ENCODE results near the gene ACSL1. TPM values are rescaled to one million over a fixed set of nuclear protein-coding genes. Genes with fewer than 3 reads are reported as not detected.
"Not testable (repeated sequence)": the region's sequence is repeated elsewhere in the genome, so short reads cannot be mapped to it uniquely, and the experiment has no call there.

ACSL1 gene
- total and polyA plus RNA-seq, 2 donors (not counting 3 experiments of a cell fraction or from before 2014, with no cell fraction given): 7.3 to 17.7 TPM

DNA sequence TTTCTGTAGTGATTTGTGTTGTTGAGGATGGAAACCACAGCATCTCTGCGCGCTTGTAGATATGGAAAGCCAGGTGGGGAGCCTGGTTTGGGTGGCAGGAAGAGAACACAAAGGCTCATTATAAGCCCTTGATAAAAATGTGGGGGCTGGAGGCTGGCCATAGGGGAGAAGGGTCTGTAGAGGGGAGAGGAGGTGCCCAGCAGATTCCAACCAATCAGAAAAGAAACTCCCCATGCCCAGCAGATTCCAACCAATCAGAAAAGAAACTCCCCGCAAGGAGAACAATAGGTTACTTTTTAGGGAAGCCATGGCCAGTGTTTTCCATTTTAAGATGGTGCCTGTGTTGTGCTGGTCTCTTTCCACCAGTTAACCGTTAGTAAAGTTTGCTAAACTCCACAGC lies 82.1 kb downstream of the ACSL1 start:
- dilution Hi-C loops (cut with MboI; ENCODE audit: extremely low pct_ligation_motif_present, low sequenced_read_pairs): no loop called here
- ChIA-PET POLR2A (no interaction called here), CTCF (interaction anchor here (1.0 to 1.4 kb wide), 3 partner anchors 76 to 478 kb away, joined by 3 read pairs; no protein-coding TSS in a partner anchor)
- DNase-seq (ENCODE audit: low read depth, low spot score) (no peak), FAIRE-seq (no peak)
- Histone ChIP-seq H4K20me1 (replicated peaks; ENCODE audit: control insufficient read depth, extremely low read depth, insufficient read depth, low read length) (no peaks in the 10 kb centered on the region), H3K4me3 (replicated peaks in 1 of 3; ENCODE audit: insufficient read depth in 1 of 3, low read depth in 1 of 3, low read length in 3 of 3) (no peak overlapping the region), H3K36me3 (ENCODE audit: control insufficient read depth in 2 of 2, extremely low read depth in 1 of 2, insufficient read depth in 2 of 2, low read length in 2 of 2) (no peaks in the 10 kb centered on the region), H3K4me1 (ENCODE audit: control insufficient read depth, extremely low read depth, insufficient read depth, low read length) (peaks cover 4% of the 10 kb centered on the region), H3K4me2 (ENCODE audit: insufficient read depth, low read length) (no peak overlapping the region), H3K27me3 (ENCODE audit: control insufficient read depth in 2 of 2, insufficient read depth in 2 of 2, low read length in 2 of 2) (no peaks in the 10 kb centered on the region), H3K79me2 (ENCODE audit: control insufficient read depth, insufficient read depth, low read length) (no peaks in the 10 kb centered on the region), H2AFZ (ENCODE audit: low read depth, low read length) (no peak overlapping the region), H3K9ac (replicated peaks; ENCODE audit: extremely low read depth, insufficient read depth, low read length) (no peak overlapping the region), H3K9me3 (replicated peaks; ENCODE audit: control insufficient read depth, insufficient read depth, low read length) (no peaks in the 10 kb centered on the region), H3K9me1 (replicated peaks; ENCODE audit: control insufficient read depth, extremely low read depth, insufficient read depth, low read length) (no peaks in the 10 kb centered on the region), H3K27ac (ENCODE audit: insufficient read depth, low read depth, low read length) (no peak overlapping the region)
- intact Hi-C loops (cut with micrococcal nuclease): loop anchor here (2.0 to 10.0 kb wide), 3 partner anchors 161 to 261 kb away; no protein-coding TSS in a partner anchor
- no TSS peak for BruUV-seq (replicated peaks)
- TF ChIP-seq FOS (IDR thresholded peaks at IDR 0.05; ENCODE audit: borderline replicate concordance, insufficient read depth, low read length) (no peak), EZH2 (IDR thresholded peaks at IDR 0.05; ENCODE audit: borderline replicate concordance, low read depth, low read length, severe bottlenecking) (no peak), JUN (IDR thresholded peaks at IDR 0.05; ENCODE audit: borderline replicate concordance, insufficient read depth, insufficient read length, low read depth) (no peak), GATA2 (IDR thresholded peaks at IDR 0.05; ENCODE audit: insufficient read depth, insufficient read length, low read depth, low read length) (no peak), POLR2AphosphoS5 (IDR thresholded peaks at IDR 0.05; ENCODE audit: insufficient read depth, low read depth, low read length) (no peak), POLR2A (IDR thresholded peaks at IDR 0.05; ENCODE audit: low read depth, low read length) (no peak), MYC (IDR thresholded peaks at IDR 0.05; ENCODE audit: low read depth, low read length) (no peak)
- TF ChIP-seq, protein P1, sequence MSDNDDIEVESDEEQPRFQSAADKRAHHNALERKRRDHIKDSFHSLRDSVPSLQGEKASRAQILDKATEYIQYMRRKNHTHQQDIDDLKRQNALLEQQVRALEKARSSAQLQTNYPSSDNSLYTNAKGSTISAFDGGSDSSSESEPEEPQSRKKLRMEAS (IDR thresholded peaks at IDR 0.05; ENCODE audit: insufficient read depth, insufficient read length): no peak
- TF ChIP-seq, protein P2, sequence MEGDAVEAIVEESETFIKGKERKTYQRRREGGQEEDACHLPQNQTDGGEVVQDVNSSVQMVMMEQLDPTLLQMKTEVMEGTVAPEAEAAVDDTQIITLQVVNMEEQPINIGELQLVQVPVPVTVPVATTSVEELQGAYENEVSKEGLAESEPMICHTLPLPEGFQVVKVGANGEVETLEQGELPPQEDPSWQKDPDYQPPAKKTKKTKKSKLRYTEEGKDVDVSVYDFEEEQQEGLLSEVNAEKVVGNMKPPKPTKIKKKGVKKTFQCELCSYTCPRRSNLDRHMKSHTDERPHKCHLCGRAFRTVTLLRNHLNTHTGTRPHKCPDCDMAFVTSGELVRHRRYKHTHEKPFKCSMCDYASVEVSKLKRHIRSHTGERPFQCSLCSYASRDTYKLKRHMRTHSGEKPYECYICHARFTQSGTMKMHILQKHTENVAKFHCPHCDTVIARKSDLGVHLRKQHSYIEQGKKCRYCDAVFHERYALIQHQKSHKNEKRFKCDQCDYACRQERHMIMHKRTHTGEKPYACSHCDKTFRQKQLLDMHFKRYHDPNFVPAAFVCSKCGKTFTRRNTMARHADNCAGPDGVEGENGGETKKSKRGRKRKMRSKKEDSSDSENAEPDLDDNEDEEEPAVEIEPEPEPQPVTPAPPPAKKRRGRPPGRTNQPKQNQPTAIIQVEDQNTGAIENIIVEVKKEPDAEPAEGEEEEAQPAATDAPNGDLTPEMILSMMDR (IDR thresholded peaks at IDR 0.05; ENCODE audit: extremely low read depth in 1 of 2, insufficient read depth in 1 of 2, low read depth in 1 of 2, low read length in 2 of 2): no peak

DNA sequence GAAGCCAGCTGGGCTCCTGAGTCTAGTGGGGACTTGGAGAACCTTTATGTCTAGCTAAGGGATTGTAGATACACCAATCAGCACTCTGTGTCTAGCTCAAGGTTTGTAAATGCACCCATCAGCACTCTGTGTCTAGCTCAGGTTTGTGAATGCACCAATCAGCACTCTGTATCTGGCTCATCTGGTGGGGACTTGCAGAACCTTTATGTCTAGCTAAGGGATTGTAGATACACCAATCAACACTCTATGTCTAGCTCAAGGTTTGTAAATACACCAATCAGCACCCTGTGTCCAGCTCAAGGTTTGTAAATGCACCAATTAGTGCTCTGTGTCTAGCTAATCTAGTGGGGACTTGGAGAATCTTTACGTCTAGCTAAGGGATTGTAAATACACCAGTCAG lies 84.1 kb downstream of the ACSL1 start:
- BruUV-seq (replicated peaks); H3K27me3 ChIP-seq (ENCODE audit: control insufficient read depth in 2 of 2, insufficient read depth in 2 of 2, low read length in 2 of 2); H4K20me1 ChIP-seq (replicated peaks; ENCODE audit: control insufficient read depth, extremely low read depth, insufficient read depth, low read length); H3K79me2 ChIP-seq (ENCODE audit: control insufficient read depth, insufficient read depth, low read length); H3K4me2 ChIP-seq (ENCODE audit: insufficient read depth, low read length); H3K27ac ChIP-seq (ENCODE audit: insufficient read depth, low read depth, low read length); DNase-seq (ENCODE audit: low read depth, low spot score); H3K9me1 ChIP-seq (replicated peaks; ENCODE audit: control insufficient read depth, extremely low read depth, insufficient read depth, low read length); H2AFZ ChIP-seq (ENCODE audit: low read depth, low read length); H3K36me3 ChIP-seq (ENCODE audit: control insufficient read depth in 2 of 2, extremely low read depth in 1 of 2, insufficient read depth in 2 of 2, low read length in 2 of 2); H3K9ac ChIP-seq (replicated peaks; ENCODE audit: extremely low read depth, insufficient read depth, low read length); POLR2A ChIA-PET; dilution Hi-C loops (cut with MboI; ENCODE audit: extremely low pct_ligation_motif_present, low sequenced_read_pairs); H3K4me1 ChIP-seq (ENCODE audit: control insufficient read depth, extremely low read depth, insufficient read depth, low read length); H3K4me3 ChIP-seq (replicated peaks in 1 of 3; ENCODE audit: insufficient read depth in 1 of 3, low read depth in 1 of 3, low read length in 3 of 3); FAIRE-seq; H3K9me3 ChIP-seq (replicated peaks; ENCODE audit: control insufficient read depth, insufficient read depth, low read length): not testable (repeated sequence)
- intact Hi-C loops (cut with micrococcal nuclease): loop anchor here (10.0 kb wide), 1 partner anchor 163 kb away; no protein-coding TSS in a partner anchor
- CTCF ChIA-PET: interaction anchor here (0.6 to 1.8 kb wide), 4 partner anchors 93 to 478 kb away, joined by 3 to 6 read pairs (median 4); no protein-coding TSS in a partner anchor

Measured in endothelial cell of umbilical vein (primary cell).